HepG2 (cell line): ENCODE data around the gene MEGF11. TPM values are rescaled to one million over a fixed set of nuclear protein-coding genes. Genes with fewer than 3 reads are reported as not detected.
A peak's percentile ranks its signal among the peaks of the same experiment; 100 is the strongest.

Source experiments
- ATAC-seq: fragments of 200-7000 bp; cut with Tn5 transposase; 3 replicates; pipeline ENCODE4 v1.9.1; 2020; ENCODE audit warnings: mild to moderate bottlenecking, moderate library complexity
- BruUV-seq: library from RNA; stranded (reverse); fragments of 400-500 nt; replicated peaks from 2 replicates; lab custom pipeline; 2021; lab: Mats Ljungman, UMichigan
- CTCF ChIA-PET: fragments of 300-600 bp; formaldehyde crosslinking; extraction: SDS; loops from one replicate; lab custom pipeline; 2021; ENCODE audit warnings: low total read pairs, inconsistent platforms, low intra/inter-chr PET ratio; lab: Yijun Ruan, JAX
- POLR2A ChIA-PET: fragments of 350-600 bp; sonication (Branson Sonifier 250); formaldehyde crosslinking; loops from one replicate; lab custom pipeline; 2020; ENCODE audit warnings: antibody characterized with exemption, inconsistent platforms; lab: Yijun Ruan, JAX
- DNase-seq: peaks from one replicate; pipeline ENCODE4 v3.0.0-alpha.2; 2015; ENCODE audit warnings: low spot score
- FAIRE-seq: peaks from 3 replicates; lab custom pipeline; 2011; peaks lifted over from hg19 to GRCh38; lab: Jason Lieb, UNC
- H2AFZ ChIP-seq: one replicate; pipeline ENCODE4 v1.6.1; 2011; ENCODE audit warnings: low read length, inconsistent platforms
- H3K27ac ChIP-seq: fragments of 300-600 bp; 3 replicates; pipeline ENCODE4 v1.8.0; 2011; ENCODE audit warnings: mixed run types, mild to moderate bottlenecking, mixed read lengths, low read length, inconsistent platforms; ENCODE audit not compliant: insufficient read depth; ENCODE audit errors: extremely low read length
- H3K27me3 ChIP-seq, 2 experiments: fragments of 200-600 bp in 1 of 2; 2 replicates in 1 of 2; 3 replicates in 1 of 2; pipeline versions ENCODE4 v1.6.0 to v1.8.0; 2011; ENCODE audit warnings: low read length in 2 of 2, mild to moderate bottlenecking in 2 of 2, moderate library complexity in 2 of 2, inconsistent platforms in 1 of 2; ENCODE audit not compliant: insufficient read depth in 2 of 2, control insufficient read depth in 1 of 2
- H3K36me3 ChIP-seq, 2 experiments: fragments of 200-600 bp in 1 of 2; replicated peaks in 1 of 2; 2 replicates in 1 of 2; 3 replicates in 1 of 2; pipeline versions ENCODE4 v1.5.1 to v1.8.0; 2011; ENCODE audit warnings: low read length in 2 of 2, inconsistent platforms in 1 of 2; ENCODE audit not compliant: insufficient read depth in 2 of 2, control insufficient read depth in 1 of 2
- H3K4me1 ChIP-seq: 2 replicates; pipeline ENCODE4 v1.5.1; 2012; ENCODE audit warnings: low read length, inconsistent platforms; ENCODE audit not compliant: insufficient read depth
- H3K4me2 ChIP-seq: 2 replicates; pipeline ENCODE4 v1.6.0; 2011; ENCODE audit warnings: low read depth, low read length, inconsistent platforms
- H3K4me3 ChIP-seq, 3 experiments: fragments of 200-600 bp in 1 of 3; sonication (generic), shearing (Covaris generic) in 1 of 3; replicated peaks in 1 of 3; 2 replicates each; pipeline ENCODE4 v1.5.1; 2011 to 2016; ENCODE audit warnings: low read length in 3 of 3, inconsistent platforms in 2 of 3, low read depth in 2 of 3, mild to moderate bottlenecking in 2 of 3, control low read depth in 1 of 3, mixed read lengths in 1 of 3; ENCODE audit not compliant: insufficient read depth in 1 of 3
- H3K79me2 ChIP-seq: one replicate; pipeline ENCODE4 v1.6.1; 2011; ENCODE audit warnings: low read length, inconsistent platforms; ENCODE audit not compliant: insufficient read depth
- H3K9ac ChIP-seq: 2 replicates; pipeline ENCODE4 v1.6.0; 2011; ENCODE audit warnings: mild to moderate bottlenecking, low read depth, low read length, inconsistent platforms; ENCODE audit not compliant: insufficient read depth
- H3K9me3 ChIP-seq: 2 replicates; pipeline ENCODE4 v1.5.1; 2012; ENCODE audit warnings: mild to moderate bottlenecking, low read length
- H4K20me1 ChIP-seq: 2 replicates; pipeline ENCODE4 v1.6.0; 2011; ENCODE audit warnings: inconsistent platforms, mild to moderate bottlenecking, low read length, moderate library complexity; ENCODE audit not compliant: insufficient read depth
- HMGXB4 ChIP-seq, 2 experiments: sonication (generic) in 1 of 2; formaldehyde crosslinking in 1 of 2; IDR thresholded peaks; 2 replicates each; pipeline versions ENCODE4 v1.4.0 to v1.6.1; 2018 to 2020; ENCODE audit warnings: missing genetic modification reagents in 2 of 2, borderline replicate concordance in 1 of 2, low read depth in 1 of 2, mild to moderate bottlenecking in 1 of 2, missing biosample characterization in 1 of 2
- MAFK ChIP-seq, 2 experiments: IDR thresholded peaks in 1 of 2; conservative IDR thresholded peaks in 1 of 2; 2 replicates each; pipeline ENCODE4 v1.6.1; 2011; ENCODE audit warnings: improper control_type of control experiment in 2 of 2, low read length in 2 of 2
- NCOR1 ChIP-seq: fragments of 200-600 bp; sonication (generic); IDR thresholded peaks from 2 replicates; pipeline ENCODE4 v1.7.0; 2017; ENCODE audit warnings: antibody characterized with exemption, low read length, borderline replicate concordance
- NFE2L2 ChIP-seq: fragments of 150-350 bp; IDR thresholded peaks from 2 replicates; pipeline ENCODE4 v1.6.1; 2014; ENCODE audit warnings: low read length
- NFYC ChIP-seq: IDR thresholded peaks from 2 replicates; pipeline ENCODE4 v1.6.1; 2016; ENCODE audit warnings: missing genetic modification reagents, missing compliant biosample characterization
- ZFP36L2 ChIP-seq: sonication (generic); formaldehyde crosslinking; IDR thresholded peaks from 2 replicates; pipeline ENCODE4 v1.4.0; 2020; ENCODE audit warnings: missing genetic modification reagents
- ZMYM3 ChIP-seq: sonication (generic); formaldehyde crosslinking; IDR thresholded peaks from 2 replicates; pipeline ENCODE4 v1.5.1; 2020; ENCODE audit warnings: mild to moderate bottlenecking, missing genetic modification reagents
- ZNF747 ChIP-seq: sonication (generic); formaldehyde crosslinking; IDR thresholded peaks from 2 replicates; pipeline ENCODE4 v1.8.1; 2023; ENCODE audit warnings: missing genetic modification reagents, mild to moderate bottlenecking, borderline replicate concordance
- ZNF770 ChIP-seq: sonication (generic); formaldehyde crosslinking; IDR thresholded peaks from 2 replicates; pipeline ENCODE4 v1.5.0; 2020; ENCODE audit warnings: mild to moderate bottlenecking, missing genetic modification reagents
- ZNF775 ChIP-seq: sonication (generic); formaldehyde crosslinking; IDR thresholded peaks from 2 replicates; pipeline ENCODE4 v1.4.0; 2020; ENCODE audit warnings: missing genetic modification reagents, mild to moderate bottlenecking, moderate library complexity, borderline replicate concordance
- ZSCAN29 ChIP-seq: sonication (generic); formaldehyde crosslinking; conservative IDR thresholded peaks from 2 replicates; pipeline ENCODE4 v1.4.0; 2020; ENCODE audit warnings: mild to moderate bottlenecking, missing genetic modification reagents
- WGBS: methylation state at CpG from one replicate; pipeline ENCODE4 v1.1.6; 2017; ENCODE audit warnings: low lambda C conversion rate; 5-methylcytosine and 5-hydroxymethylcytosine counted together
- in situ Hi-C: cut with HindIII; loops from 2 replicates; pipeline ENCODE4 v1.10.0; 2017; ENCODE audit warnings: low pct_unique_long_range_greater_than_20kb; ENCODE audit not compliant: extremely low pct_ligation_motif_present
- intact Hi-C: fragments of 100-400 bp; cut with micrococcal nuclease; formaldehyde crosslinking; loops from one replicate; pipeline ENCODE4 v1.10.0; 2022; ENCODE audit not compliant: unreplicated experiment
- polyA plus RNA-seq, 8 experiments: library from polyadenylated mRNA; depleted of rRNA in 3 of 8; stranded (reverse) in 7 of 8; unstranded in 1 of 8; fragments of >200 nt; fragmentation: Illumina TruSeq in 4 of 8; extraction: Trizol in 4 of 8; gene quantifications; 2 replicates each; pipeline versions ENCODE4 v1.2.1 to v1.2.3, GENCODE V29; 2011 to 2016; ENCODE audit warnings: low read depth in 4 of 8, missing spikeins in 1 of 8, mixed read lengths in 1 of 8; ENCODE audit not compliant: insufficient read depth in 1 of 8
- total RNA-seq, 5 experiments: library from RNA; depleted of rRNA; stranded (reverse); fragments of >200 nt; fragmentation: Illumina TruSeq; extraction: Trizol; gene quantifications; 2 replicates each; pipeline ENCODE4 v1.2.3, GENCODE V29; 2016; ENCODE audit warnings: low read depth in 1 of 5

Gene MEGF11
- total and polyA plus RNA-seq, 2 of the 13 experiments (the other 11 are each of a cell fraction or from before 2014, with no cell fraction given): not detected

- no peaks in the 10 kb centered on the region for H3K36me3 ChIP-seq
- no peak for FAIRE-seq
- no peaks in the 10 kb centered on the region for H3K79me2 ChIP-seq
- no peak for TF ChIP-seq ZNF747 (CRISPR knock-in tag)
- 0 out of 4 replicates have a peak, but pooled peaks of 1 of the 2 experiments have one; percentile 4 for TF ChIP-seq MAFK (conservative IDR thresholded peaks at IDR 0.05 in 1 of 2, IDR thresholded peaks at IDR 0.05 in 1 of 2; ENCODE audit: low read length in 2 of 2)
- TF ChIP-seq, all 625 proteins: peak for 1
- no TSS peak for BruUV-seq
- Histone ChIP-seq H3K27ac (no peak overlapping the region), H3K9ac (no peak overlapping the region), H3K4me3 (no peak overlapping the region), H3K27me3 (no peaks in the 10 kb centered on the region), H3K4me2 (no peak overlapping the region), H4K20me1 (no peaks in the 10 kb centered on the region), H3K4me1 (peaks cover 25% of the 10 kb centered on the region), H2AFZ (no peak overlapping the region), H3K9me3 (no peaks in the 10 kb centered on the region)
- in situ Hi-C loops (loop anchor here (5.0 kb wide), 1 partner anchor 36 kb away; the partner anchor contains the start of gene MEGF11), intact Hi-C loops (no loop called here)
- 58% methylated on average over 6 of the region's 6 CpGs for WGBS
- POLR2A ChIA-PET: interaction anchor here (0.6 kb wide), 1 partner anchor 84 kb away, joined by 3 read pairs; no protein-coding TSS in a partner anchor
- DNase-seq (no peak), ATAC-seq (no peak)
- CTCF ChIA-PET: interaction anchor here (1.1 kb wide), 1 partner anchor 651 kb away, joined by 3 read pairs; no protein-coding TSS in a partner anchor
Observed at GRCh38 chr15:66288551-66289185, 35.1 kb upstream of the MEGF11 start.

- no peak overlapping the region for H3K4me3 ChIP-seq
- H3K27me3 ChIP-seq: no peaks in the 10 kb centered on the region
- no peaks in the 10 kb centered on the region for H3K9me3 ChIP-seq
- no peaks in the 10 kb centered on the region for H3K36me3 ChIP-seq
- no TSS peak for BruUV-seq
- ChIA-PET POLR2A (interaction anchor here (0.6 kb wide), 1 partner anchor 83 kb away, joined by 3 read pairs; no protein-coding TSS in a partner anchor), CTCF (interaction anchor here (0.9 to 1.2 kb wide), 3 partner anchors 211 to 650 kb away, joined by 3 read pairs; no protein-coding TSS in a partner anchor)
- H3K27ac ChIP-seq: no peak overlapping the region
- H3K4me1 ChIP-seq: peaks cover 25% of the 10 kb centered on the region
- peak; percentile 79 for DNase-seq
- no peak overlapping the region for H2AFZ ChIP-seq
- no peak overlapping the region for H3K4me2 ChIP-seq
- in situ Hi-C loops: loop anchor here (5.0 kb wide), 1 partner anchor 36 kb away; the partner anchor contains the start of gene MEGF11
- FAIRE-seq: peak; percentile 65
- peak; percentile 95 for ATAC-seq
- no peak overlapping the region for H3K9ac ChIP-seq
- H3K79me2 ChIP-seq: no peaks in the 10 kb centered on the region
- no peaks in the 10 kb centered on the region for H4K20me1 ChIP-seq
- intact Hi-C loops: no loop called here
- peak; percentile 62 for TF ChIP-seq NFE2L2
- peak; percentile 72; the same call in 1 of the 2 replicates for TF ChIP-seq ZMYM3 (CRISPR knock-in tag)
- TF ChIP-seq ZNF770: peak; percentile 94
- TF ChIP-seq NFYC: no peak
- no peak for TF ChIP-seq ZFP36L2
- TF ChIP-seq ZNF775 (CRISPR knock-in tag): no peak
- TF ChIP-seq NCOR1: peak; percentile 53; the same call in 1 of the 2 replicates
- TF ChIP-seq HMGXB4 (CRISPR knock-in tag; IDR thresholded peaks at IDR 0.05; ENCODE audit: borderline replicate concordance in 1 of 2, low read depth in 1 of 2): peak in 1 of 2 experiments; percentile 20; a peak in 1 of 4 replicates
- TF ChIP-seq ZSCAN29: no peak
Observed at GRCh38 chr15:66288093-66288492, 34.5 kb upstream of the MEGF11 start.
